PC-9 (cell line): ENCODE data around the gene CRACDL.

Experiments
- EZH2 ChIP-seq: fragments of 200-600 bp; sonication (generic); IDR thresholded peaks from 2 replicates; pipeline ENCODE4 v1.8.0; 2017; ENCODE audit warnings: antibody characterized with exemption, low read depth
- TF ChIP-seq, protein P1 (sequence below): fragments of 200-600 bp; sonication (generic); conservative IDR thresholded peaks from 2 replicates; pipeline ENCODE4 v1.6.1; 2017; ENCODE audit warnings: mixed run types, antibody characterized with exemption, mild to moderate bottlenecking, moderate library complexity

DNA sequence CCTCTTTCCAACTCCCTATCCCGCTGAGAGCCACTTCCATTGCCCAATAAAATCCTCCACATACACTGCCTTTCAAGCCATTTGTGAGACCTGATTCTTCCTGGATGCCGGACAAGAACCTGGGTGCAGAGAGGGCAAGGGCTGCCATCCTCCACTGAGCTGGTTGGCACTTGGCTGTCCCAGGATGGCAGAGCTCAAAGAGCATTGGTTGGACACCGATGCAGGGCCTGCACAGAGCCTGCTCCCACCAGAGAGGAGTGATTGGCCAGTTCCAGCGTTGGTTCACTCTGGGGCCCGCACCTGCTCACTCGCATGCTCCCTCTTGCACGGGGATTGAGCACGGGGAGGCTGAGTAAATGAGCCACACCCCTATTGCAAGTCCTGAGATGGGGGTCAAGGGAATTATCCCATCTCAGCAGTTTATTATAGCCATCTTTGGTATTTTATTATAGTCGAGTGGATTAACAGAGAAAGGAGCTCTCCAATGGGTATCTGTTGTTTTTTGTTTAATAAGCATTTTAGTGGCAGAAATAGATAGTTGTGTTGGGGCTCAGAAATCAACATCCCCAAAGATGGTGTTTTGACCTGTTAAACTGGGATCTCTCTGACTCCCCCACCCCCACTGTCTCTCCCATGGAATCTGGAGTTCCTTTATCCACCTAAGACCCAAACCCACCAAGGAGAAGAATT, 185.3 kb downstream of the CRACDL start:
- TF ChIP-seq, protein P1, sequence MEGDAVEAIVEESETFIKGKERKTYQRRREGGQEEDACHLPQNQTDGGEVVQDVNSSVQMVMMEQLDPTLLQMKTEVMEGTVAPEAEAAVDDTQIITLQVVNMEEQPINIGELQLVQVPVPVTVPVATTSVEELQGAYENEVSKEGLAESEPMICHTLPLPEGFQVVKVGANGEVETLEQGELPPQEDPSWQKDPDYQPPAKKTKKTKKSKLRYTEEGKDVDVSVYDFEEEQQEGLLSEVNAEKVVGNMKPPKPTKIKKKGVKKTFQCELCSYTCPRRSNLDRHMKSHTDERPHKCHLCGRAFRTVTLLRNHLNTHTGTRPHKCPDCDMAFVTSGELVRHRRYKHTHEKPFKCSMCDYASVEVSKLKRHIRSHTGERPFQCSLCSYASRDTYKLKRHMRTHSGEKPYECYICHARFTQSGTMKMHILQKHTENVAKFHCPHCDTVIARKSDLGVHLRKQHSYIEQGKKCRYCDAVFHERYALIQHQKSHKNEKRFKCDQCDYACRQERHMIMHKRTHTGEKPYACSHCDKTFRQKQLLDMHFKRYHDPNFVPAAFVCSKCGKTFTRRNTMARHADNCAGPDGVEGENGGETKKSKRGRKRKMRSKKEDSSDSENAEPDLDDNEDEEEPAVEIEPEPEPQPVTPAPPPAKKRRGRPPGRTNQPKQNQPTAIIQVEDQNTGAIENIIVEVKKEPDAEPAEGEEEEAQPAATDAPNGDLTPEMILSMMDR: no peak
- TF ChIP-seq EZH2: no peak
